ENCODE measurements around the gene ZNF317. TPM values are rescaled to one million over a fixed set of nuclear protein-coding genes. Genes with fewer than 3 reads are reported as not detected.
A peak's percentile ranks its signal among the peaks of the same experiment; 100 is the strongest.

ZNF317 gene
- 24.8 and 31.4 TPM in 2 replicates for total RNA-seq
- long read RNA-seq, full-length matches to known transcripts: 92 of 115 reads
- long read RNA-seq, partial matches to known transcripts: 11 of 115 reads
- long read RNA-seq, other reads (novel, unspliced or antisense): 12 of 115 reads

DNA sequence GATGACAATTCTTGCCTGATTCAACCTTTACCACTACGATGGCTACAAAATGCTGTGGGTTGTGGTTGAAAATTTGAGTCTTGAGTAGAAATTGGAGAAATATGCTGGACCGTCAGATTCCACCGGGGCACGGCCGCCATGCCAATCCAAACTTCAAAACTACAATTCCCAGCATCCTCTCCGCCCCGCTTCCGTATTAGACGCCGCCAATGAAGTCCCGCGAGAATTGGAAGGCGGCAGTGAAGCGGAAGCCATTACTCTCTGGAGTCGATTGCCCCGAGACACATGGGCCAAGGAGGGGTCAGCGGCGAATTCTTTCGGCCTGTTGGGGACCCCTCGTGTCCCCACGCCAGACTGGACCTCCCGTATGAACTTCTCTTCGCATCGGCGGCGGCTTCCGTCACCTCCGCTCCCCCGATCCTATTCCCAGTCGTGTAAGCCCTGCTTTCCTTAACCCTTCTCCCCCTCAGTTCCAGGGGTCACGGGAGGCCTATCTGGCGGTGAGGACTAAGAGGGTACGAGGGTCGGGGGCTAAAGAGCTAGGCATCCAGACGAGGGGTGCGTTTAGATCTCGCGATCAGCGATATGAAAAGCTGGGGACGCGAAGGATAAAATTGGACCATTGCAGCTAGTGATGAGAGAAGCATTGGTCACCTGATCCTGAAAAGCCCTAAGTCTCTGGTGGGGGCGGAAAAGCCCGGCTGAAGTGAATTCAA lies at the start of gene ZNF317:
TSS of gene ZNF317 (plus strand) at position 239 of the 716 bp plus-strand sequence. CDS start 15,620 bp downstream, outside the sequence.
- Mint-ChIP-seq H3K27ac (ENCODE audit: unreplicated experiment) (peak within 1 kb of the TSS; percentile 95), H3K9me3 (ENCODE audit: unreplicated experiment) (peaks cover 15% of the 10 kb centered on the region), H3K4me1 (ENCODE audit: unreplicated experiment) (peaks cover 20% of the 10 kb centered on the region)

DNA sequence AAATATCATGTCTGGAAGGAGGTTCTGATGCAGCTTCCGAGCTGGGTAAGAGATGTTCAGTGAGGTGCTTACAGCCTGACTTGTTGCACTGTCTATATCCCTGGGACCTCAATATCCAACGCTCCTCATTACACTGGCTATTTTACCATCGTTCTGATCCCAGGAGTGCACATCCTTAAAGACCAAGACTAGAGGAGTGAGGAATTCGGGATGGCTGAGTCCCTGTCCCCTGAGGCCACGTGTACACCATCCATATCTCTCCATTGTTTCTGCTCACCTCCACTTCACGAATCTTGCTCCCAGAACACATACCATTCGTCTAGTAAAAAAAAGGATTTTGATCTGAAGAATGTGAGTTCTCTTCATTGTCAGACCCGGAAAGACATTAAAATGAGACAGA lies 32.8 kb upstream of the ZNF317 start, which contains the start of gene OR7G2:
TSS of gene OR7G2 (minus strand) at position 101 of the 400 bp plus-strand sequence. CDS start 4,232 bp downstream, outside the sequence.
- Mint-ChIP-seq H3K27ac (ENCODE audit: unreplicated experiment) (no peak within 1 kb of the TSS), H3K36me3 (ENCODE audit: unreplicated experiment) (no peaks in the 10 kb centered on the region), H3K4me1 (ENCODE audit: unreplicated experiment) (no peaks in the 10 kb centered on the region), H3K9me3 (ENCODE audit: unreplicated experiment) (peaks cover 4% of the 10 kb centered on the region), H3K27me3 (ENCODE audit: unreplicated experiment) (no peaks in the 10 kb centered on the region), H3K4me3 (ENCODE audit: unreplicated experiment) (no peak within 1 kb of the TSS)
- TF ChIP-seq, protein P1, sequence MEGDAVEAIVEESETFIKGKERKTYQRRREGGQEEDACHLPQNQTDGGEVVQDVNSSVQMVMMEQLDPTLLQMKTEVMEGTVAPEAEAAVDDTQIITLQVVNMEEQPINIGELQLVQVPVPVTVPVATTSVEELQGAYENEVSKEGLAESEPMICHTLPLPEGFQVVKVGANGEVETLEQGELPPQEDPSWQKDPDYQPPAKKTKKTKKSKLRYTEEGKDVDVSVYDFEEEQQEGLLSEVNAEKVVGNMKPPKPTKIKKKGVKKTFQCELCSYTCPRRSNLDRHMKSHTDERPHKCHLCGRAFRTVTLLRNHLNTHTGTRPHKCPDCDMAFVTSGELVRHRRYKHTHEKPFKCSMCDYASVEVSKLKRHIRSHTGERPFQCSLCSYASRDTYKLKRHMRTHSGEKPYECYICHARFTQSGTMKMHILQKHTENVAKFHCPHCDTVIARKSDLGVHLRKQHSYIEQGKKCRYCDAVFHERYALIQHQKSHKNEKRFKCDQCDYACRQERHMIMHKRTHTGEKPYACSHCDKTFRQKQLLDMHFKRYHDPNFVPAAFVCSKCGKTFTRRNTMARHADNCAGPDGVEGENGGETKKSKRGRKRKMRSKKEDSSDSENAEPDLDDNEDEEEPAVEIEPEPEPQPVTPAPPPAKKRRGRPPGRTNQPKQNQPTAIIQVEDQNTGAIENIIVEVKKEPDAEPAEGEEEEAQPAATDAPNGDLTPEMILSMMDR (IDR thresholded peaks at IDR 0.05): no peak
- DNase-seq (ENCODE audit: extremely low spot score, unreplicated experiment): no peak

More for the DNA sequence above, at the start of gene ZNF317:
- H3K36me3 Mint-ChIP-seq (ENCODE audit: unreplicated experiment): peaks cover 28% of the 10 kb centered on the region
- peak; percentile 95 for DNase-seq (ENCODE audit: extremely low spot score, unreplicated experiment)
- no peaks in the 10 kb centered on the region for H3K27me3 Mint-ChIP-seq (ENCODE audit: unreplicated experiment)
- peak within 1 kb of the TSS; percentile 96 for H3K4me3 Mint-ChIP-seq (ENCODE audit: unreplicated experiment)
- TF ChIP-seq, protein P1 (IDR thresholded peaks at IDR 0.05): no peak

DNA sequence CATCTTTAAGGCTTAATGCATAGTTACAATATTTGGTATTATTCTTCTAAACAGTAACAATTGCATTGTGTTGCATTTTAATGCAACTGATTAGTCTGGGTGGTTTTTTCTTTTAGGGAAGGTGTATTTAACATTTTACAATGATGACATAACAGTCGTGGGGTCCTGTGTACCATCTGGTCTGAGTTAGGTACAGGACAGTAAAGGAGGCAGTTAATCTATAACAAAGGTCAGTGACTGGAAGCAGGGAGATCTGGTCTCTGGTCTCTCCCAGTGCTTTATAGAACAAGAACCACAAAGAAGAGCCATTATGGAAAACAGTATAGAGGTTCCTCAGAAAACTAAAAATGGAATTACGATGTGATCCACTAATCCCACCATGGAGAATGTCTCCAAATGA lies 30.2 kb upstream of the ZNF317 start:
- H3K4me1 Mint-ChIP-seq (ENCODE audit: unreplicated experiment): no peaks in the 10 kb centered on the region
- H3K36me3 Mint-ChIP-seq (ENCODE audit: unreplicated experiment): no peaks in the 10 kb centered on the region
- peaks cover 8% of the 10 kb centered on the region for H3K9me3 Mint-ChIP-seq (ENCODE audit: unreplicated experiment)
- DNase-seq (ENCODE audit: extremely low spot score, unreplicated experiment): no peak
- H3K27ac Mint-ChIP-seq (ENCODE audit: unreplicated experiment): no peak overlapping the region
- TF ChIP-seq, protein P1 (IDR thresholded peaks at IDR 0.05): no peak
- no peak overlapping the region for H3K4me3 Mint-ChIP-seq (ENCODE audit: unreplicated experiment)
- H3K27me3 Mint-ChIP-seq (ENCODE audit: unreplicated experiment): no peaks in the 10 kb centered on the region

DNA sequence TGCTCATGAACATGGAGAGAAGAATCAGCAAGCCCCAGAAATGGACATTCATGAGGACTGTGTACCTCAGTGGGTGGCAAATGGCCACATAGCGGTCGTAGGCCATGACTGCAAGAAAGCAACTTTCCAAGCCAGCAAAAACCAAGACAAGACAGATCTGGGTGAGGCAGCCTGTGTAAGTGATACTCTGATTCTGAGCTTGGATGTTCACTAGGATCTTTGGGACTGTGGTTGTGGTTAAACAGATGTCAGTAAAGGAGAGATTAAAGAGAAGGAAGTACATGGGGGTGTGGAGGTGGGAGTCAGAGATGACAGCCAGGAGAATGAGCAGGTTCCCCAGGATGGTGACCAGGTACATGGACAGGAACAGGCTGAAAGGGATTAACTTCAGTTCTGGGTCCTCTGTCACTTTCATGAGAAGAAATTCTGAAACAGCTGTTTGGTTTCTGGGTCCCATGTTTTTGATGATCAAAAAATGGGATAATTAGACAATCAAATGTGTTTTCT lies 24.8 kb upstream of the ZNF317 start, which contains the start of gene OR7G1:
TSS of gene OR7G1 (minus strand) at position 457 of the 507 bp plus-strand sequence. CDS start at position 457, 0 bp downstream.
- no peak for DNase-seq (ENCODE audit: extremely low spot score, unreplicated experiment)
- Mint-ChIP-seq H3K27ac (ENCODE audit: unreplicated experiment) (no peak within 1 kb of the TSS), H3K4me1 (ENCODE audit: unreplicated experiment) (no peaks in the 10 kb centered on the region), H3K4me3 (ENCODE audit: unreplicated experiment) (no peak within 1 kb of the TSS), H3K27me3 (ENCODE audit: unreplicated experiment) (no peaks in the 10 kb centered on the region), H3K36me3 (ENCODE audit: unreplicated experiment) (no peaks in the 10 kb centered on the region), H3K9me3 (ENCODE audit: unreplicated experiment) (peaks cover 16% of the 10 kb centered on the region)
- TF ChIP-seq, protein P1 (IDR thresholded peaks at IDR 0.05): no peak

DNA sequence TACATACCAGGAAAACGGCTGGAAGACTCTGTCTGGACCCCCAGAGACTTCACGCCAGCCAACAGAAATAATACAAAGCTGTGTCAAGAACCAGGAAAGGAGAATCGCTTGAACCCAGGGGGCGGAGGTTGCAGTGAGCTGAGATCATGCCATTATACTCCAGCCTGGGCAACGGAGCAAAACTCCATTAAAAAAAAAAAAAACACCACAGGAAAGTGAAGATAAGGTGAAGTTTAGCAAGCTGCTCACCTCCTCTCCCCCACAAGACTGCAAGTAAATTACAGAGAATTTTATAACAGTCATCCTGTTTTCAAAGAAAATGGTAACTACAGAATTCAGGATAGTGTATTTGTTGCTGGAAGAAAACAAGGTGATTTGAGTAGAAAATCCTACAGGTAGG lies 23.6 kb upstream of the ZNF317 start:
- TF ChIP-seq, protein P1 (IDR thresholded peaks at IDR 0.05): no peak
- DNase-seq (ENCODE audit: extremely low spot score, unreplicated experiment): no peak
- Mint-ChIP-seq H3K27ac (ENCODE audit: unreplicated experiment) (no peak overlapping the region), H3K9me3 (ENCODE audit: unreplicated experiment) (peaks cover 22% of the 10 kb centered on the region), H3K4me3 (ENCODE audit: unreplicated experiment) (no peak overlapping the region), H3K27me3 (ENCODE audit: unreplicated experiment) (no peaks in the 10 kb centered on the region), H3K36me3 (ENCODE audit: unreplicated experiment) (no peaks in the 10 kb centered on the region), H3K4me1 (ENCODE audit: unreplicated experiment) (no peaks in the 10 kb centered on the region)
